Hepatocyte (in vitro differentiated cells): ENCODE results near the gene ADAP1.

Experiments used
- EZH2 ChIP-seq: fragments of 200-600 bp; sonication (generic); IDR thresholded peaks from 2 replicates; pipeline ENCODE4 v1.6.1; 2016; ENCODE audit warnings: antibody characterized with exemption, mild to moderate bottlenecking, borderline replicate concordance
- EZH2phosphoT487 ChIP-seq: fragments of 200-600 bp; sonication (generic); IDR thresholded peaks from one replicate; pipeline ENCODE4 v1.6.1; 2018; ENCODE audit warnings: antibody characterized with exemption, mild to moderate bottlenecking, low read depth, moderate library complexity; ENCODE audit not compliant: unreplicated experiment, severe bottlenecking
- TF ChIP-seq, protein P1 (sequence below): fragments of 200-600 bp; sonication (generic); IDR thresholded peaks from 2 replicates; pipeline ENCODE4 v1.5.1; 2016; ENCODE audit warnings: antibody characterized with exemption, mild to moderate bottlenecking; ENCODE audit not compliant: poor library complexity

DNA sequence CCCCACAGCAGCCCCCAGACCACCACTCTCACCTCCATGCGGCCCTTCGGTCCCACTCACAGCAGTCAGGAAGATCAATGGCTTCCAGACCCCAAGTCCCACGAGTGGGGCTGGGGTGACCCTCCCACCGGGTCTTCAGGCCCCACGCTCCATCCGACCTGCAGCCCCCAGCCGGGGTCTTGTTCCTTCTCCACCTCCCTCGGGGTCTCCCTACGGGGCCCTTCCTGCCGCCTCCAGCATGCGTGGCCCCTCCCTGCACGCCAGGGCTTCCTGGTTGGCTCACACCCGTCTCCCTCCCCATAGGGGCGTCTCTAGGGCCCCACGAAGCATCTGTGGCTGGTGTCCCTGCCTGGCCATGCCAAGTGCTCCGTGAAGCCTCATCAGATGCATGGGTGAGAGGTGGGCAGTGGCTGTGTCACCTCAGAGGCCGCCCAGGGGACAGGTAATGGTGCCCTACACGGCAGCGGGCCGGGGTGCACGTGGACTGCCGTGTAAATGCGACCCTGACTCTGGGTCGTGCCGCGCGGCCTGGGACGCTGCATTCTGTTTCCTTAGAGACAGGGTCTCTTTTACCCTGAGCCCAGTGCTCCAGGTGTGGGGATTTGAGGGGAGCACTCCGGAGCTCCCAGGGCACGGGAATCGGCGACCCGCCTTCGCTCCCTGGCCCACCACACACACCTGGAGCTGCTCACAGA, 19.9 kb downstream of the ADAP1 start:
- TF ChIP-seq, protein P1, sequence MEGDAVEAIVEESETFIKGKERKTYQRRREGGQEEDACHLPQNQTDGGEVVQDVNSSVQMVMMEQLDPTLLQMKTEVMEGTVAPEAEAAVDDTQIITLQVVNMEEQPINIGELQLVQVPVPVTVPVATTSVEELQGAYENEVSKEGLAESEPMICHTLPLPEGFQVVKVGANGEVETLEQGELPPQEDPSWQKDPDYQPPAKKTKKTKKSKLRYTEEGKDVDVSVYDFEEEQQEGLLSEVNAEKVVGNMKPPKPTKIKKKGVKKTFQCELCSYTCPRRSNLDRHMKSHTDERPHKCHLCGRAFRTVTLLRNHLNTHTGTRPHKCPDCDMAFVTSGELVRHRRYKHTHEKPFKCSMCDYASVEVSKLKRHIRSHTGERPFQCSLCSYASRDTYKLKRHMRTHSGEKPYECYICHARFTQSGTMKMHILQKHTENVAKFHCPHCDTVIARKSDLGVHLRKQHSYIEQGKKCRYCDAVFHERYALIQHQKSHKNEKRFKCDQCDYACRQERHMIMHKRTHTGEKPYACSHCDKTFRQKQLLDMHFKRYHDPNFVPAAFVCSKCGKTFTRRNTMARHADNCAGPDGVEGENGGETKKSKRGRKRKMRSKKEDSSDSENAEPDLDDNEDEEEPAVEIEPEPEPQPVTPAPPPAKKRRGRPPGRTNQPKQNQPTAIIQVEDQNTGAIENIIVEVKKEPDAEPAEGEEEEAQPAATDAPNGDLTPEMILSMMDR = no peak
- TF ChIP-seq EZH2 (no peak), EZH2phosphoT487 (no peak)
